Coronary artery (tissue), 2 donors: ENCODE measurements around the gene PCA3.

Source experiments
- DNase-seq: peaks from one replicate; pipeline ENCODE4 v3.0.0-alpha.2; 2017; ENCODE audit warnings: low spot score
- H3K27ac ChIP-seq, 2 donors: fragments of 200-600 bp; sonication (generic); one replicate each; pipeline ENCODE4 v1.5.1; 2016 to 2019
- H3K4me3 ChIP-seq: fragments of 200-600 bp; sonication (generic); 2 replicates; pipeline ENCODE4 v1.5.1; 2016; ENCODE audit warnings: mild to moderate bottlenecking, moderate library complexity
- CTCF ChIP-seq: fragments of 200-600 bp; sonication (generic); IDR thresholded peaks from one replicate; pipeline ENCODE4 v1.5.1; 2019; ENCODE audit warnings: antibody characterized with exemption

PCA3 gene

GRCh38 chr9:76764138-76764537 is at the start of gene PCA3:
PCA3 (plus strand) TSS chr9:76764438.
- no peak within 1 kb of the TSS for H3K27ac ChIP-seq
- no peak for DNase-seq
- no peak for TF ChIP-seq CTCF
- H3K4me3 ChIP-seq: no peak within 1 kb of the TSS

GRCh38 chr9:76716085-76716672 is 48.1 kb upstream of the PCA3 start:
- TF ChIP-seq CTCF: no peak
- Histone ChIP-seq H3K27ac (no peak overlapping the region), H3K4me3 (no peak overlapping the region)
- no peak for DNase-seq

DNA sequence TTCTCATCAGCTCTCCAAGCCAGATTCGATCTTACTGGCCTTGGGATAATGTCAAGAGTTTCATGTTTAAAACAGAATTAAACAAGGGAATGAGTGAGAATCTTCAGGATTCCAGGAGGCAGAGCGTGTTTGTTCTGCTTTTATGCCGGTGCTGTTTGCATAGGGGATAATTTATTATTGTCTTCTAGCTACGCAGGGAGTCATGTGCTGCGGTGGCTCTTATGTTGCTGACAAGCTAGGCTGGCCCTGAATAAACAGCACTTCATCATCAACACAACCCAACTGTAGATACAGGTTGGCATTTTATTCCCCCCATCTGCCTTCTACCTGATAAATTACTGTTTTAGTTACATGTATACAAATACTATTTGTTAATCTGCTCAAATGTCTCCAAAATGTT is 47.1 kb upstream of the PCA3 start:
- DNase-seq: no peak
- no peak overlapping the region for H3K4me3 ChIP-seq
- no peak overlapping the region for H3K27ac ChIP-seq
- no peak for TF ChIP-seq CTCF

DNA sequence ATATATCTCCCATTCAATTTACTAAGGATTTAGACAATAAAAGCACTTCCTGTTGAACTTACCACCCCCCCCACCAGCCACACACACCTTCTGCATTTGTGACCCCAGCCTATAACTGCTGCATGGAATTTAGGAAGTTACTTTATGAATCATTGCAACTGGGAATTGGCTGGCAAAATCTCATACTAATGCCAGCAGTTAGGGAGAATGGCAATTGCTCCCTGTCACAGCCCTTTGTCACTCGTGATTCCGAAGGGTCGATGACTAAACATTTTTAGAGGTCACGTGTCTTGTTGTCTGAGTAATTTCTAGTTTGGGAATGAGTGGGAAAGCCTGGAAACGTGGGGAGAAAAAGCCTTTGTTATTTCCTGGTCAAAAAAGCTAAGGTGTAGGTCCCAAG is 46.6 kb upstream of the PCA3 start:
- TF ChIP-seq CTCF: no peak
- DNase-seq: no peak
- Histone ChIP-seq H3K4me3 (no peak overlapping the region), H3K27ac (no peak overlapping the region)

DNA sequence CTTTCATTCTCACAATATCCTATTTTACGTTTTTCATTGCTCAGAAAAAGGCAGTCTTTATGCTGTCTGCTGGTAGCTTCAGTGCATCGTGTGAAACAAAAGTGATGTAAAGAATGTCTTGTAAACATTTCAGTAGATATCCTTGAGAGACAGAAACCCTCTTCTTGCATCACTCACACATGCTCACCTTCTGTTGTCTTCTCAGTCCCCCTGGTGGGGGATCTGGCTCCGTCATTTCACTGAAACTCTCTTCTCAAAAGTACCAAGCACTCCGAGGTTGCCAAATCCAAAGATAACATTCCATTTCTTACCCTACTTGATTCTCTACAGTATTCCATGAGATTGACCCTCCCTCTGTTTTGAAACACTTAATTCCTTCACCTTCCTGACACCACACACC is 46.1 kb upstream of the PCA3 start:
- Histone ChIP-seq H3K4me3 (no peak overlapping the region), H3K27ac (no peak overlapping the region)
- no peak for TF ChIP-seq CTCF
- DNase-seq: no peak

GRCh38 chr9:76720245-76720644 is 44.0 kb upstream of the PCA3 start:
- TF ChIP-seq CTCF: no peak
- no peak overlapping the region for H3K4me3 ChIP-seq
- H3K27ac ChIP-seq: no peak overlapping the region
- DNase-seq: no peak

GRCh38 chr9:76725011-76725546 is 39.2 kb upstream of the PCA3 start:
- no peak for DNase-seq
- no peak for TF ChIP-seq CTCF
- H3K27ac ChIP-seq: no peak overlapping the region
- no peak overlapping the region for H3K4me3 ChIP-seq
